Measurements from ENCODE around the gene UBE2U. TPM values are rescaled to one million over a fixed set of nuclear protein-coding genes. Genes with fewer than 3 reads are reported as not detected.

UBE2U gene
- total RNA-seq, 1 experiment from 2014 or later: not detected

GRCh38 chr1:64315402-64315801, 112.0 kb downstream of the UBE2U start (continued):
- TF ChIP-seq ZNF219 (CRISPR knock-in tag; IDR thresholded peaks at IDR 0.05; ENCODE audit: borderline replicate concordance) (no peak), KAT7 (CRISPR knock-in tag; IDR thresholded peaks at IDR 0.05; ENCODE audit: borderline replicate concordance) (no peak), ATF1 (CRISPR knock-in tag; IDR thresholded peaks at IDR 0.05) (no peak), GTF2I (CRISPR knock-in tag; conservative IDR thresholded peaks at IDR 0.05) (no peak), ELF4 (CRISPR knock-in tag; IDR thresholded peaks at IDR 0.05; ENCODE audit: low read depth) (no peak), JUN (CRISPR knock-in tag; IDR thresholded peaks at IDR 0.05) (no peak), ZNF281 (CRISPR knock-in tag; IDR thresholded peaks at IDR 0.05) (no peak)
- TF ChIP-seq, protein P1, sequence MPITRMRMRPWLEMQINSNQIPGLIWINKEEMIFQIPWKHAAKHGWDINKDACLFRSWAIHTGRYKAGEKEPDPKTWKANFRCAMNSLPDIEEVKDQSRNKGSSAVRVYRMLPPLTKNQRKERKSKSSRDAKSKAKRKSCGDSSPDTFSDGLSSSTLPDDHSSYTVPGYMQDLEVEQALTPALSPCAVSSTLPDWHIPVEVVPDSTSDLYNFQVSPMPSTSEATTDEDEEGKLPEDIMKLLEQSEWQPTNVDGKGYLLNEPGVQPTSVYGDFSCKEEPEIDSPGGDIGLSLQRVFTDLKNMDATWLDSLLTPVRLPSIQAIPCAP (CRISPR knock-in tag; IDR thresholded peaks at IDR 0.05): no peak
- TF ChIP-seq, protein P2, sequence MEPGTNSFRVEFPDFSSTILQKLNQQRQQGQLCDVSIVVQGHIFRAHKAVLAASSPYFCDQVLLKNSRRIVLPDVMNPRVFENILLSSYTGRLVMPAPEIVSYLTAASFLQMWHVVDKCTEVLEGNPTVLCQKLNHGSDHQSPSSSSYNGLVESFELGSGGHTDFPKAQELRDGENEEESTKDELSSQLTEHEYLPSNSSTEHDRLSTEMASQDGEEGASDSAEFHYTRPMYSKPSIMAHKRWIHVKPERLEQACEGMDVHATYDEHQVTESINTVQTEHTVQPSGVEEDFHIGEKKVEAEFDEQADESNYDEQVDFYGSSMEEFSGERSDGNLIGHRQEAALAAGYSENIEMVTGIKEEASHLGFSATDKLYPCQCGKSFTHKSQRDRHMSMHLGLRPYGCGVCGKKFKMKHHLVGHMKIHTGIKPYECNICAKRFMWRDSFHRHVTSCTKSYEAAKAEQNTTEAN (CRISPR knock-in tag; IDR thresholded peaks at IDR 0.05): no peak
- TF ChIP-seq, protein P3, sequence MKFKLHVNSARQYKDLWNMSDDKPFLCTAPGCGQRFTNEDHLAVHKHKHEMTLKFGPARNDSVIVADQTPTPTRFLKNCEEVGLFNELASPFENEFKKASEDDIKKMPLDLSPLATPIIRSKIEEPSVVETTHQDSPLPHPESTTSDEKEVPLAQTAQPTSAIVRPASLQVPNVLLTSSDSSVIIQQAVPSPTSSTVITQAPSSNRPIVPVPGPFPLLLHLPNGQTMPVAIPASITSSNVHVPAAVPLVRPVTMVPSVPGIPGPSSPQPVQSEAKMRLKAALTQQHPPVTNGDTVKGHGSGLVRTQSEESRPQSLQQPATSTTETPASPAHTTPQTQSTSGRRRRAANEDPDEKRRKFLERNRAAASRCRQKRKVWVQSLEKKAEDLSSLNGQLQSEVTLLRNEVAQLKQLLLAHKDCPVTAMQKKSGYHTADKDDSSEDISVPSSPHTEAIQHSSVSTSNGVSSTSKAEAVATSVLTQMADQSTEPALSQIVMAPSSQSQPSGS (CRISPR knock-in tag; IDR thresholded peaks at IDR 0.05; ENCODE audit: borderline replicate concordance, low read depth): no peak
